K562 (cell line): ENCODE measurements around the gene RAB3D. TPM values are rescaled to one million over a fixed set of nuclear protein-coding genes. Genes with fewer than 3 reads are reported as not detected.
A peak's percentile ranks its signal among the peaks of the same experiment; 100 is the strongest.

Experiments used
- CHD1 ChIP-seq: fragments of 200-600 bp; sonication (generic); IDR thresholded peaks from one replicate; pipeline ENCODE4 v1.6.1; 2012; ENCODE audit warnings: mild to moderate bottlenecking, moderate library complexity, low read length, inconsistent platforms
- HDAC3 ChIP-seq: fragments of 450-650 bp; IDR thresholded peaks from 2 replicates; pipeline ENCODE4 v1.6.1; 2018; ENCODE audit warnings: borderline replicate concordance, mild to moderate bottlenecking, moderate library complexity; ENCODE audit not compliant: partially characterized antibody
- MEIS2 ChIP-seq: fragments of 450-650 bp; IDR thresholded peaks from 2 replicates; pipeline ENCODE4 v1.6.1; 2014; ENCODE audit warnings: mild to moderate bottlenecking; ENCODE audit not compliant: partially characterized antibody
- PHF21A ChIP-seq: fragments of 450-650 bp; IDR thresholded peaks from 2 replicates; pipeline ENCODE4 v1.6.1; 2017; ENCODE audit warnings: low read depth, borderline replicate concordance
- SAP30 ChIP-seq: fragments of 200-600 bp; sonication (generic); IDR thresholded peaks from 2 replicates; pipeline ENCODE4 v1.6.1; 2012; ENCODE audit warnings: borderline replicate concordance, low read depth, mild to moderate bottlenecking, moderate library complexity, low read length, control low read depth, inconsistent platforms; ENCODE audit not compliant: insufficient read depth, poor library complexity, severe bottlenecking
- SRF ChIP-seq, 2 experiments: fragments of 250-450, 450-650 bp in 1 of 2; sonication (Bioruptor Pico) in 1 of 2; sonication (generic) in 1 of 2; formaldehyde crosslinking; IDR thresholded peaks; 2 replicates each; pipeline versions ENCODE4 v1.5.0 to v1.5.1; 2020 to 2022; ENCODE audit warnings: mild to moderate bottlenecking in 1 of 2, missing genetic modification reagents in 1 of 2
- TBP ChIP-seq: optimal IDR thresholded peaks from 2 replicates; pipeline ENCODE3; 2011; ENCODE audit warnings: low read depth, low read length, improper control_type of control experiment
- TFAM ChIP-seq: fragments of 250-450 bp; sonication (Bioruptor Pico); conservative IDR thresholded peaks from 2 replicates; pipeline ENCODE4 v1.5.0; 2021; ENCODE audit warnings: mild to moderate bottlenecking, moderate library complexity
- ZC3H11A ChIP-seq: IDR thresholded peaks from 2 replicates; pipeline ENCODE4 v1.6.1; 2012; ENCODE audit warnings: low read depth, low read length, improper control_type of control experiment
- ZNF197 ChIP-seq: fragments of 200-800 bp; sonication (Bioruptor generic); IDR thresholded peaks from 2 replicates; pipeline ENCODE4 v1.6.1; 2016; ENCODE audit warnings: low read depth, missing genetic modification characterization, missing compliant biosample characterization
- ZNF324 ChIP-seq: fragments of 250-450 bp; sonication (Bioruptor Pico); IDR thresholded peaks from 2 replicates; pipeline ENCODE4 v1.4.0; 2020; ENCODE audit warnings: mild to moderate bottlenecking
- ZNF695 ChIP-seq: fragments of 450-650 bp; formaldehyde crosslinking; IDR thresholded peaks from 2 replicates; pipeline ENCODE4 v1.4.0; 2020; ENCODE audit warnings: mild to moderate bottlenecking, moderate library complexity
- ZNF699 ChIP-seq: fragments of 250-450 bp; sonication (Bioruptor Pico); IDR thresholded peaks from 2 replicates; pipeline ENCODE4 v1.8.0; 2021; ENCODE audit warnings: mild to moderate bottlenecking, moderate library complexity; ENCODE audit not compliant: insufficient replicate concordance
- polyA plus RNA-seq, 8 experiments: library from polyadenylated mRNA; depleted of rRNA in 4 of 8; stranded (reverse) in 5 of 8; unstranded in 3 of 8; fragments of >200 nt; fragmentation: Nextera tagmentation in 2 of 8; fragmentation: Illumina TruSeq in 1 of 8; extraction: Ambion mirVana in 2 of 8; extraction: Trizol in 1 of 8; gene quantifications; 2 replicates each; pipeline versions ENCODE4 v1.2.1 to v1.2.3, GENCODE V29; 2011 to 2014; ENCODE audit warnings: inconsistent platforms in 1 of 8, missing spikeins in 1 of 8
- total RNA-seq, 7 experiments: library from RNA; depleted of rRNA in 6 of 7; stranded (reverse); fragments of >200 nt in 6 of 7; fragmentation: Illumina TruSeq in 2 of 7; extraction: Trizol in 2 of 7; gene quantifications; 2 replicates each; pipeline versions ENCODE4 v1.2.1 to v1.2.3, GENCODE V29; 2011 to 2021; ENCODE audit warnings: low replicate concordance in 1 of 7
- TF ChIP-seq, protein P1 (sequence below): sonication (generic); formaldehyde crosslinking; IDR thresholded peaks from 2 replicates; pipeline ENCODE4 v1.5.0; 2020; ENCODE audit warnings: missing genetic modification reagents
- TF ChIP-seq, protein P2 (sequence below): sonication (generic); formaldehyde crosslinking; IDR thresholded peaks from 2 replicates; pipeline ENCODE4 v1.8.1; 2023; ENCODE audit warnings: mild to moderate bottlenecking, missing genetic modification reagents
- TF ChIP-seq, protein P3 (sequence below): fragments of 450-650 bp; IDR thresholded peaks from one replicate; pipeline ENCODE4 v1.6.1; 2018; ENCODE audit warnings: mild to moderate bottlenecking, moderate library complexity; ENCODE audit not compliant: partially characterized antibody
- TF ChIP-seq, protein P4 (sequence below), 3 experiments: fragments of 200-800 bp in 1 of 3; sonication (Bioruptor generic) in 1 of 3; sonication (generic) in 1 of 3; formaldehyde crosslinking in 1 of 3; IDR thresholded peaks; 2 replicates each; pipeline versions ENCODE4 v1.6.1 to v1.8.0; 2016 to 2022; ENCODE audit warnings: mild to moderate bottlenecking in 2 of 3, missing compliant biosample characterization in 2 of 3, missing genetic modification characterization in 2 of 3, missing genetic modification reagents in 1 of 3
- TF ChIP-seq, protein P5 (sequence below): sonication (generic); formaldehyde crosslinking; IDR thresholded peaks from 2 replicates; pipeline ENCODE4 v1.8.0; 2022; ENCODE audit warnings: mild to moderate bottlenecking, low read depth, missing genetic modification reagents
- TF ChIP-seq, protein P6 (sequence below): fragments of 450-650 bp; formaldehyde crosslinking; IDR thresholded peaks from 2 replicates; pipeline ENCODE4 v1.4.0; 2022; ENCODE audit warnings: missing genetic modification characterization

Gene RAB3D
- total and polyA plus RNA-seq, 9 of the 15 experiments (the other 6 are each of a cell fraction or from before 2014, with no cell fraction given): 0.34 to 3.3 (median 1.3) TPM

DNA sequence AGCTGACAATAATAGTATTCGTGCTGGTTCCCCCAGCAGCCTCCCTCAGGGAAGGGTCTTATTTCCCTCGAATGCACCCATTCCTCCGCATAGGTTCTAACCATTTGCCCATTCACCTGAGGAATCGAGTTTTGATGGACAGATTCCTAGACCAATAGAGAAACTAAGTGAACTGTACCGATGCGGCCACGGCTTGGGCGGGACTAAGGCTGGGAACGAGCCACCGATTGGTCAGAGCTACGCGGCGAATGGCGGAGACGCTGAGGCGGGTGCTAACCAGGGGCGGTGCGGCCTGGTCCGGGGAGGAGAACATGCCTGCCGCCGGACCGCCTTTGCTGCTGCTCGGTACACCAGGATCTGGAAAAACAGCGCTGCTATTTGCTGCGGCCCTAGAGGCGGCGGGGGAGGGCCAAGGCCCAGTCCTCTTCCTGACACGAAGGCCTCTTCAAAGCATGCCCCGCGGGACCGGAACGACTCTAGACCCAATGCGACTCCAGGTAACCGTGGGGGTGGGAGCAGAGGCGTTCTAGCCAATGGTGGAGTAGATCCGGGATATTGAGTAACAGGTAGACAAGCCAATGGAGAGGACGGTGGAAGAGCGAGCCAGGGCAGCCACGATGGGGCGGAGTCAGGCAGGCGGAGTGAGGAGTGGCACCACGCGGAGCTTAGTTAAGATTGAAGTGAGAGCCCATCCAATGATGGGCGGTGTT lies 35.1 kb upstream of the RAB3D start, which contains the start of gene SWSAP1 (continued):
- no peak for TF ChIP-seq HDAC3
- TF ChIP-seq SRF (CRISPR knock-in tag; IDR thresholded peaks at IDR 0.05): peak; percentile 26 to 46; a peak in 1 of 4 replicates
- TF ChIP-seq, protein P1, sequence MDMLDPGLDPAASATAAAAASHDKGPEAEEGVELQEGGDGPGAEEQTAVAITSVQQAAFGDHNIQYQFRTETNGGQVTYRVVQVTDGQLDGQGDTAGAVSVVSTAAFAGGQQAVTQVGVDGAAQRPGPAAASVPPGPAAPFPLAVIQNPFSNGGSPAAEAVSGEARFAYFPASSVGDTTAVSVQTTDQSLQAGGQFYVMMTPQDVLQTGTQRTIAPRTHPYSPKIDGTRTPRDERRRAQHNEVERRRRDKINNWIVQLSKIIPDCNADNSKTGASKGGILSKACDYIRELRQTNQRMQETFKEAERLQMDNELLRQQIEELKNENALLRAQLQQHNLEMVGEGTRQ (CRISPR knock-in tag): peak; percentile 13; the same call in 1 of the 2 replicates
- TF ChIP-seq, protein P2, sequence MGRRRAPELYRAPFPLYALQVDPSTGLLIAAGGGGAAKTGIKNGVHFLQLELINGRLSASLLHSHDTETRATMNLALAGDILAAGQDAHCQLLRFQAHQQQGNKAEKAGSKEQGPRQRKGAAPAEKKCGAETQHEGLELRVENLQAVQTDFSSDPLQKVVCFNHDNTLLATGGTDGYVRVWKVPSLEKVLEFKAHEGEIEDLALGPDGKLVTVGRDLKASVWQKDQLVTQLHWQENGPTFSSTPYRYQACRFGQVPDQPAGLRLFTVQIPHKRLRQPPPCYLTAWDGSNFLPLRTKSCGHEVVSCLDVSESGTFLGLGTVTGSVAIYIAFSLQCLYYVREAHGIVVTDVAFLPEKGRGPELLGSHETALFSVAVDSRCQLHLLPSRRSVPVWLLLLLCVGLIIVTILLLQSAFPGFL (CRISPR knock-in tag): no peak
- peak; percentile 50 for TF ChIP-seq MEIS2
- TF ChIP-seq, protein P3, sequence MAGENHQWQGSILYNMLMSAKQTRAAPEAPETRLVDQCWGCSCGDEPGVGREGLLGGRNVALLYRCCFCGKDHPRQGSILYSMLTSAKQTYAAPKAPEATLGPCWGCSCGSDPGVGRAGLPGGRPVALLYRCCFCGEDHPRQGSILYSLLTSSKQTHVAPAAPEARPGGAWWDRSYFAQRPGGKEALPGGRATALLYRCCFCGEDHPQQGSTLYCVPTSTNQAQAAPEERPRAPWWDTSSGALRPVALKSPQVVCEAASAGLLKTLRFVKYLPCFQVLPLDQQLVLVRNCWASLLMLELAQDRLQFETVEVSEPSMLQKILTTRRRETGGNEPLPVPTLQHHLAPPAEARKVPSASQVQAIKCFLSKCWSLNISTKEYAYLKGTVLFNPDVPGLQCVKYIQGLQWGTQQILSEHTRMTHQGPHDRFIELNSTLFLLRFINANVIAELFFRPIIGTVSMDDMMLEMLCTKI: no peak
- TF ChIP-seq, protein P4, sequence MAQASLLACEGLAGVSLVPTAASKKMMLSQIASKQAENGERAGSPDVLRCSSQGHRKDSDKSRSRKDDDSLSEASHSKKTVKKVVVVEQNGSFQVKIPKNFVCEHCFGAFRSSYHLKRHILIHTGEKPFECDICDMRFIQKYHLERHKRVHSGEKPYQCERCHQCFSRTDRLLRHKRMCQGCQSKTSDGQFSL (CRISPR knock-in tag; IDR thresholded peaks at IDR 0.05): no peak
- TF ChIP-seq, protein P4 (tag; IDR thresholded peaks at IDR 0.05): no peak
- TF ChIP-seq, protein P5, sequence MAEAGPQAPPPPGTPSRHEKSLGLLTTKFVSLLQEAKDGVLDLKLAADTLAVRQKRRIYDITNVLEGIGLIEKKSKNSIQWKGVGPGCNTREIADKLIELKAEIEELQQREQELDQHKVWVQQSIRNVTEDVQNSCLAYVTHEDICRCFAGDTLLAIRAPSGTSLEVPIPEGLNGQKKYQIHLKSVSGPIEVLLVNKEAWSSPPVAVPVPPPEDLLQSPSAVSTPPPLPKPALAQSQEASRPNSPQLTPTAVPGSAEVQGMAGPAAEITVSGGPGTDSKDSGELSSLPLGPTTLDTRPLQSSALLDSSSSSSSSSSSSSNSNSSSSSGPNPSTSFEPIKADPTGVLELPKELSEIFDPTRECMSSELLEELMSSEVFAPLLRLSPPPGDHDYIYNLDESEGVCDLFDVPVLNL (CRISPR knock-in tag): peak; percentile 48; the same call in 1 of the 2 replicates
- TF ChIP-seq CHD1: no peak
- TF ChIP-seq, protein P6, sequence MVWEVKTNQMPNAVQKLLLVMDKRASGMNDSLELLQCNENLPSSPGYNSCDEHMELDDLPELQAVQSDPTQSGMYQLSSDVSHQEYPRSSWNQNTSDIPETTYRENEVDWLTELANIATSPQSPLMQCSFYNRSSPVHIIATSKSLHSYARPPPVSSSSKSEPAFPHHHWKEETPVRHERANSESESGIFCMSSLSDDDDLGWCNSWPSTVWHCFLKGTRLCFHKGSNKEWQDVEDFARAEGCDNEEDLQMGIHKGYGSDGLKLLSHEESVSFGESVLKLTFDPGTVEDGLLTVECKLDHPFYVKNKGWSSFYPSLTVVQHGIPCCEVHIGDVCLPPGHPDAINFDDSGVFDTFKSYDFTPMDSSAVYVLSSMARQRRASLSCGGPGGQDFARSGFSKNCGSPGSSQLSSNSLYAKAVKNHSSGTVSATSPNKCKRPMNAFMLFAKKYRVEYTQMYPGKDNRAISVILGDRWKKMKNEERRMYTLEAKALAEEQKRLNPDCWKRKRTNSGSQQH (CRISPR knock-in tag): peak; percentile 80; the same call in 1 of the 2 replicates
- no peak for TF ChIP-seq ZNF699 (CRISPR knock-in tag)
- peak; percentile 79 for TF ChIP-seq TBP
- no peak for TF ChIP-seq TFAM
- no peak for TF ChIP-seq ZC3H11A
- TF ChIP-seq ZNF324: peak; percentile 19; the same call in 1 of the 2 replicates
- TF ChIP-seq PHF21A: no peak
- TF ChIP-seq SAP30: peak; percentile 50
- no peak for TF ChIP-seq ZNF197 (CRISPR knock-in tag)
- no peak for TF ChIP-seq ZNF695
